ENCODE data around the gene USP12. TPM values are rescaled to one million over a fixed set of nuclear protein-coding genes. Genes with fewer than 3 reads are reported as not detected.
"Not testable (repeated sequence)": the region's sequence is repeated elsewhere in the genome, so short reads cannot be mapped to it uniquely, and the experiment has no call there.

USP12 gene
- total RNA-seq, 2 experiments from 2014 or later, result 18.7 to 20.7 TPM

- CTCF ChIA-PET, result interaction anchor here (0.9 to 1.3 kb wide), 2 partner anchors 8 to 34 kb away, joined by 3 to 5 read pairs; no protein-coding TSS in a partner anchor
- H3K27ac Mint-ChIP-seq, result no peak overlapping the region
- POLR2A ChIA-PET, result no interaction called here
Observed at GRCh38 chr13:27199211-27199610, 27.6 kb upstream of the USP12 start.

GRCh38 chr13:27194895-27195764 lies 23.5 kb upstream of the USP12 start:
- Mint-ChIP-seq H3K4me3 (no peak overlapping the region), H3K27me3 (no peaks in the 10 kb centered on the region), H3K9me3 (peaks cover 5% of the 10 kb centered on the region), H3K4me1 (peaks cover 7% of the 10 kb centered on the region), H3K27ac (no peak overlapping the region), H3K36me3 (ENCODE audit: low read depth) (no peaks in the 10 kb centered on the region)
- no peak for DNase-seq
- CTCF ChIA-PET, result interaction anchor here (0.5 to 1.5 kb wide), 6 partner anchors 11 to 210 kb away, joined by 3 to 5 read pairs (median 4); no protein-coding TSS in a partner anchor
- POLR2A ChIA-PET, result no interaction called here

More at GRCh38 chr13:27199211-27199610, 27.6 kb upstream of the USP12 start:
- Mint-ChIP-seq H3K9me3 (peaks cover 5% of the 10 kb centered on the region), H3K4me1 (peaks cover 7% of the 10 kb centered on the region), H3K4me3 (no peak overlapping the region), H3K36me3 (ENCODE audit: low read depth) (no peaks in the 10 kb centered on the region), H3K27me3 (no peaks in the 10 kb centered on the region)
- no peak for DNase-seq

- Mint-ChIP-seq H3K9me3 (peaks cover 5% of the 10 kb centered on the region), H3K27me3 (no peaks in the 10 kb centered on the region), H3K4me1 (peaks cover 7% of the 10 kb centered on the region), H3K27ac (no peak overlapping the region), H3K4me3 (no peak overlapping the region), H3K36me3 (ENCODE audit: low read depth) (no peaks in the 10 kb centered on the region)
- ChIA-PET CTCF (interaction anchor here (0.9 to 1.3 kb wide), 2 partner anchors 16 to 209 kb away, joined by 3 to 4 read pairs; no protein-coding TSS in a partner anchor), POLR2A (no interaction called here)
- no peak for DNase-seq
Observed at GRCh38 chr13:27194209-27194608, 22.6 kb upstream of the USP12 start.

- CTCF ChIA-PET, result interaction anchor here (1.1 kb wide), 1 partner anchor 23 kb away, joined by 4 read pairs; no protein-coding TSS in a partner anchor
- POLR2A ChIA-PET, result no interaction called here
- no peak overlapping the region for H3K4me3 Mint-ChIP-seq
Observed at GRCh38 chr13:27193496-27193895, 21.9 kb upstream of the USP12 start.

GRCh38 chr13:27192973-27193372 lies 21.4 kb upstream of the USP12 start:
- no peak for DNase-seq
- Mint-ChIP-seq H3K9me3 (peaks cover 3% of the 10 kb centered on the region), H3K4me1 (peaks cover 7% of the 10 kb centered on the region), H3K27me3 (no peaks in the 10 kb centered on the region), H3K27ac (no peak overlapping the region), H3K36me3 (ENCODE audit: low read depth) (no peaks in the 10 kb centered on the region), H3K4me3 (no peak overlapping the region)
- ChIA-PET POLR2A (no interaction called here), CTCF (interaction anchor here (1.1 to 1.2 kb wide), 2 partner anchors 14 to 22 kb away, joined by 4 read pairs; no protein-coding TSS in a partner anchor)

More at GRCh38 chr13:27193496-27193895, 21.9 kb upstream of the USP12 start:
- no peak for DNase-seq
- no peak overlapping the region for H3K27ac Mint-ChIP-seq
- H3K9me3 Mint-ChIP-seq, result peaks cover 5% of the 10 kb centered on the region
- H3K27me3 Mint-ChIP-seq, result no peaks in the 10 kb centered on the region
- no peaks in the 10 kb centered on the region for H3K36me3 Mint-ChIP-seq (ENCODE audit: low read depth)
- peaks cover 7% of the 10 kb centered on the region for H3K4me1 Mint-ChIP-seq

- H3K27ac Mint-ChIP-seq, result not testable (repeated sequence)
Observed at GRCh38 chr13:27192367-27192766, 20.8 kb upstream of the USP12 start.

GRCh38 chr13:27189192-27189591 lies 17.6 kb upstream of the USP12 start:
- Mint-ChIP-seq H3K36me3 (ENCODE audit: low read depth) (no peaks in the 10 kb centered on the region), H3K4me3 (no peak overlapping the region), H3K9me3 (no peaks in the 10 kb centered on the region), H3K4me1 (no peaks in the 10 kb centered on the region), H3K27me3 (no peaks in the 10 kb centered on the region), H3K27ac (no peak overlapping the region)
- DNase-seq, result no peak
- POLR2A ChIA-PET, result no interaction called here
- CTCF ChIA-PET, result interaction anchor here (1.1 kb wide), 1 partner anchor 107 kb away, joined by 4 read pairs; no protein-coding TSS in a partner anchor

More at GRCh38 chr13:27192367-27192766, 20.8 kb upstream of the USP12 start:
- H3K27me3 Mint-ChIP-seq; H3K4me3 Mint-ChIP-seq; H3K36me3 Mint-ChIP-seq (ENCODE audit: low read depth); POLR2A ChIA-PET; H3K4me1 Mint-ChIP-seq; DNase-seq; H3K9me3 Mint-ChIP-seq: not testable (repeated sequence)
- CTCF ChIA-PET, result interaction anchor here (1.1 to 1.2 kb wide), 2 partner anchors 14 to 22 kb away, joined by 4 read pairs; no protein-coding TSS in a partner anchor

GRCh38 chr13:27188239-27188638 lies 16.6 kb upstream of the USP12 start:
- POLR2A ChIA-PET, result no interaction called here
- DNase-seq, result no peak
- Mint-ChIP-seq H3K4me3 (no peak overlapping the region), H3K4me1 (no peaks in the 10 kb centered on the region), H3K27me3 (no peaks in the 10 kb centered on the region), H3K9me3 (no peaks in the 10 kb centered on the region), H3K36me3 (ENCODE audit: low read depth) (no peaks in the 10 kb centered on the region), H3K27ac (no peak overlapping the region)
- CTCF ChIA-PET, result no interaction called here

- ChIA-PET CTCF (no interaction called here), POLR2A (no interaction called here)
- Mint-ChIP-seq H3K27me3 (peaks cover 2% of the 10 kb centered on the region), H3K9me3 (no peaks in the 10 kb centered on the region), H3K27ac (no peak overlapping the region), H3K36me3 (ENCODE audit: low read depth) (no peaks in the 10 kb centered on the region), H3K4me3 (no peak overlapping the region), H3K4me1 (no peaks in the 10 kb centered on the region)
- no peak for DNase-seq
Observed at GRCh38 chr13:27186295-27186694, 14.7 kb upstream of the USP12 start.

- H3K4me1 Mint-ChIP-seq, result no peaks in the 10 kb centered on the region
- ChIA-PET POLR2A (no interaction called here), CTCF (interaction anchor here (0.9 to 1.4 kb wide), 3 partner anchors 11 to 24 kb away, joined by 4 read pairs; no protein-coding TSS in a partner anchor)
- DNase-seq, result no peak
- peaks cover 2% of the 10 kb centered on the region for H3K27me3 Mint-ChIP-seq
- no peak overlapping the region for H3K4me3 Mint-ChIP-seq
- no peak overlapping the region for H3K27ac Mint-ChIP-seq
- no peaks in the 10 kb centered on the region for H3K9me3 Mint-ChIP-seq
- H3K36me3 Mint-ChIP-seq (ENCODE audit: low read depth), result no peaks in the 10 kb centered on the region
Observed at GRCh38 chr13:27183561-27184147, 12.0 kb upstream of the USP12 start.

GRCh38 chr13:27182844-27183497 lies 11.4 kb upstream of the USP12 start:
- peaks cover 2% of the 10 kb centered on the region for H3K27me3 Mint-ChIP-seq
- no peaks in the 10 kb centered on the region for H3K4me1 Mint-ChIP-seq
- CTCF ChIA-PET, result interaction anchor here (1.1 to 1.4 kb wide), 2 partner anchors 10 to 24 kb away, joined by 4 read pairs; no protein-coding TSS in a partner anchor
- no peaks in the 10 kb centered on the region for H3K36me3 Mint-ChIP-seq (ENCODE audit: low read depth)
- DNase-seq, result no peak
- no peaks in the 10 kb centered on the region for H3K9me3 Mint-ChIP-seq
- H3K27ac Mint-ChIP-seq, result no peak overlapping the region
- no peak overlapping the region for H3K4me3 Mint-ChIP-seq
- POLR2A ChIA-PET, result no interaction called here

GRCh38 chr13:27182054-27182453 lies 10.4 kb upstream of the USP12 start:
- no peak overlapping the region for H3K27ac Mint-ChIP-seq
- no peaks in the 10 kb centered on the region for H3K36me3 Mint-ChIP-seq (ENCODE audit: low read depth)
- ChIA-PET CTCF (no interaction called here), POLR2A (no interaction called here)
- peaks cover 2% of the 10 kb centered on the region for H3K27me3 Mint-ChIP-seq
- DNase-seq, result no peak
- H3K4me3 Mint-ChIP-seq, result no peak overlapping the region
- H3K4me1 Mint-ChIP-seq, result no peaks in the 10 kb centered on the region
- H3K9me3 Mint-ChIP-seq, result no peaks in the 10 kb centered on the region

Measured in activated CD4-positive, alpha-beta T cell treated with anti-CD3 and anti-CD28 coated beads, Interleukin-2, amount 10 ng/mL, durations not matched to agents 7 days and 5 days (primary cell).